Bronchial epithelial cell (primary cell): ENCODE measurements around the gene WRAP73. TPM values are rescaled to one million over a fixed set of nuclear protein-coding genes. Genes with fewer than 3 reads are reported as not detected.

Source experiments
- DNase-seq: peaks from one replicate; pipeline ENCODE4 v3.0.0-alpha.2; 2010; ENCODE audit warnings: low read depth
- FAIRE-seq: peaks from 2 replicates; lab custom pipeline; 2011; peaks lifted over from hg19 to GRCh38; lab: Jason Lieb, UNC
- H3K27me3 ChIP-seq: 2 replicates; pipeline ENCODE4 v1.5.1; 2011; ENCODE audit warnings: low read length; ENCODE audit not compliant: control insufficient read depth, insufficient read depth
- H3K36me3 ChIP-seq: 2 replicates; pipeline ENCODE4 v1.5.1; 2011; ENCODE audit warnings: low read length; ENCODE audit not compliant: control insufficient read depth, insufficient read depth
- H3K4me3 ChIP-seq: 2 replicates; pipeline ENCODE4 v1.5.1; 2011; ENCODE audit warnings: mild to moderate bottlenecking, low read depth, low read length, control low read depth
- total RNA-seq: library from RNA; depleted of rRNA; stranded (reverse); fragments of >200 nt; gene quantifications from 2 replicates; pipeline ENCODE4 v1.2.1, GENCODE V29; 2014
- TF ChIP-seq, protein P1 (sequence below): IDR thresholded peaks from 2 replicates; pipeline ENCODE4 v1.5.1; 2011; ENCODE audit warnings: mild to moderate bottlenecking, moderate library complexity, low read length, control low read depth, inconsistent platforms; ENCODE audit not compliant: insufficient read depth, severe bottlenecking

Gene WRAP73
- total RNA-seq, 1 donor from 2014 or later, result 21.3 TPM

- H3K27me3 ChIP-seq, result no peaks in the 10 kb centered on the region
- no peak for FAIRE-seq
- TF ChIP-seq, protein P1, sequence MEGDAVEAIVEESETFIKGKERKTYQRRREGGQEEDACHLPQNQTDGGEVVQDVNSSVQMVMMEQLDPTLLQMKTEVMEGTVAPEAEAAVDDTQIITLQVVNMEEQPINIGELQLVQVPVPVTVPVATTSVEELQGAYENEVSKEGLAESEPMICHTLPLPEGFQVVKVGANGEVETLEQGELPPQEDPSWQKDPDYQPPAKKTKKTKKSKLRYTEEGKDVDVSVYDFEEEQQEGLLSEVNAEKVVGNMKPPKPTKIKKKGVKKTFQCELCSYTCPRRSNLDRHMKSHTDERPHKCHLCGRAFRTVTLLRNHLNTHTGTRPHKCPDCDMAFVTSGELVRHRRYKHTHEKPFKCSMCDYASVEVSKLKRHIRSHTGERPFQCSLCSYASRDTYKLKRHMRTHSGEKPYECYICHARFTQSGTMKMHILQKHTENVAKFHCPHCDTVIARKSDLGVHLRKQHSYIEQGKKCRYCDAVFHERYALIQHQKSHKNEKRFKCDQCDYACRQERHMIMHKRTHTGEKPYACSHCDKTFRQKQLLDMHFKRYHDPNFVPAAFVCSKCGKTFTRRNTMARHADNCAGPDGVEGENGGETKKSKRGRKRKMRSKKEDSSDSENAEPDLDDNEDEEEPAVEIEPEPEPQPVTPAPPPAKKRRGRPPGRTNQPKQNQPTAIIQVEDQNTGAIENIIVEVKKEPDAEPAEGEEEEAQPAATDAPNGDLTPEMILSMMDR, result no peak
- H3K36me3 ChIP-seq, result peaks cover 9% of the 10 kb centered on the region
- no peak overlapping the region for H3K4me3 ChIP-seq
- no peak for DNase-seq
Measured at GRCh38 chr1:3640121-3640837, 9.6 kb downstream of the WRAP73 start.

DNA sequence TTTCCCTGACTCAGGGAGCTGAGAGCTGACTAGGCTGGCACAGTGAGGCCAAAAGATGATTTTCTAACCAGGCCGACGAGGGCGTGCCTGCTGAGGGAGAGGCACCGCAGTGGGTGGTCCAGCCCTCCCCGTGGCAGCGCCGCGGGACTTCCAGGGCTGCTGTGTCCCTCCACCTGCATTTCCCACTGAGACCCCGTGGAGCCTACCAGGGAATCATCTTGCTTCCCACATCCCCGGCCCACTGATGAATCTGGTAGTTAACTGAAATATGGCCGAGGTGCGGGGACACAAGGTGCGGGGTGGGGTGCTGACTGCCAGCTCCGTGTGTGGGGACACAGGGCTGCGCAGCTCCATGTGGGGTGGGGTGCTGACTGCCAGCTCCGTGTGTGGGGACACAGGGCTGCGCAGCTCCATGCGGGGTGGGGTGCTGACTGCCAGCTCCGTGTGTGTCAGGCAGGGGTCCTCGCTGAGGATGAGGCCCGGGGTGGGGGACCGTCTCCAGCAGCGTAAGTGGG lies 10.4 kb downstream of the WRAP73 start:
- Histone ChIP-seq H3K36me3 (peaks cover 12% of the 10 kb centered on the region), H3K27me3 (no peaks in the 10 kb centered on the region), H3K4me3 (no peak overlapping the region)
- FAIRE-seq (no peak), DNase-seq (no peak)
- TF ChIP-seq, protein P1, result no peak

- FAIRE-seq (no peak), DNase-seq (no peak)
- Histone ChIP-seq H3K36me3 (peaks cover 15% of the 10 kb centered on the region), H3K4me3 (no peak overlapping the region), H3K27me3 (no peaks in the 10 kb centered on the region)
- TF ChIP-seq, protein P1, result no peak
Measured at GRCh38 chr1:3638676-3639075, 11.2 kb downstream of the WRAP73 start.

DNA sequence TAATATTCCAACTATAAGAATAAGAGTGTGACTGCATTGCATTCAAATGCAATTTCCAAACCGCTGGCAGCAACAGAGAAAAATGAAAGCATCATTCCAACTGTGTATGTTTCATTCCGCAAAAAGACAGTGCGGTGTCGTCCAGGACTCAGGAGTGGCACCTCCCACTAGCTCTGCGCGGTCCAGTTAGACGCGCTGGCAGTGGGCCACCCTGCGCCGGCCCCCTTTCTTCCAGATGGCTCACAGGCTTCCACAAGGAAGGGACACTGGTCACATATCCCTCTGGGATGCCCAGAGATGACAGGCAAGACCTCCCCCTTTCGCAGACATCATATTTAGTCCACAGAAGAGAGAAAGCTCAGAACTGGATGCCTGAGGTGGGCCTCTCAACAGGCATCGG lies 11.9 kb downstream of the WRAP73 start:
- Histone ChIP-seq H3K27me3 (no peaks in the 10 kb centered on the region), H3K4me3 (no peak overlapping the region), H3K36me3 (peaks cover 19% of the 10 kb centered on the region)
- no peak for FAIRE-seq
- DNase-seq, result no peak
- TF ChIP-seq, protein P1, result no peak

- H3K36me3 ChIP-seq, result peaks cover 19% of the 10 kb centered on the region
- DNase-seq (no peak), FAIRE-seq (no peak)
- TF ChIP-seq, protein P1, result no peak
- H3K4me3 ChIP-seq, result no peak overlapping the region
- no peaks in the 10 kb centered on the region for H3K27me3 ChIP-seq
Measured at GRCh38 chr1:3636531-3636930, 13.4 kb downstream of the WRAP73 start.
